Activated CD4-positive, alpha-beta memory T cell treated with anti-CD3 and anti-CD28 coated beads, Interleukin-2, amount 10 ng/mL, durations not matched to agents 7 days and 5 days (primary cell): ENCODE measurements around the gene ASIC3. TPM values are rescaled to one million over a fixed set of nuclear protein-coding genes. Genes with fewer than 3 reads are reported as not detected.
A peak's percentile ranks its signal among the peaks of the same experiment; 100 is the strongest.

Source experiments
- CTCF ChIA-PET: fragments of 350-600 bp; sonication (Branson Sonifier 250); formaldehyde crosslinking; loops from one replicate; lab custom pipeline; 2021; ENCODE audit warnings: antibody characterized with exemption, inconsistent platforms; lab: Charles Lee
- POLR2A ChIA-PET: fragments of 350-600 bp; sonication (Branson Sonifier 250); formaldehyde crosslinking; loops from one replicate; lab custom pipeline; 2021; ENCODE audit warnings: antibody characterized with exemption; lab: Charles Lee
- DNase-seq: peaks from one replicate; pipeline ENCODE4 v3.0.0-alpha.2; 2020
- H3K27ac Mint-ChIP-seq: one replicate; pipeline ENCODE4 v1.8.0; 2021; ENCODE audit warnings: mild to moderate bottlenecking, mixed read lengths
- H3K27me3 Mint-ChIP-seq: one replicate; pipeline ENCODE4 v1.8.0; 2021; ENCODE audit warnings: mixed read lengths
- H3K36me3 Mint-ChIP-seq: one replicate; pipeline ENCODE4 v1.8.0; 2021; ENCODE audit warnings: low read depth, mixed read lengths
- H3K4me1 Mint-ChIP-seq: one replicate; pipeline ENCODE4 v1.8.0; 2021; ENCODE audit warnings: mixed read lengths
- H3K4me3 Mint-ChIP-seq: one replicate; pipeline ENCODE4 v1.8.0; 2021; ENCODE audit warnings: mild to moderate bottlenecking, mixed read lengths
- H3K9me3 Mint-ChIP-seq: one replicate; pipeline ENCODE4 v1.8.0; 2021; ENCODE audit warnings: mixed read lengths
- total RNA-seq, 2 experiments: library from RNA; stranded (reverse); gene quantifications; one replicate each; pipeline ENCODE4 v1.2.3, GENCODE V29; 2021

ASIC3 gene
- total RNA-seq, 2 experiments from 2014 or later = 5.5 to 6.2 TPM

- H3K27ac Mint-ChIP-seq = peak overlapping the region; percentile 52
- DNase-seq = no peak
- H3K36me3 Mint-ChIP-seq = peaks cover 15% of the 10 kb centered on the region
- peaks cover 47% of the 10 kb centered on the region for H3K4me1 Mint-ChIP-seq
- peak overlapping the region; percentile 88 for H3K4me3 Mint-ChIP-seq
- peaks cover 10% of the 10 kb centered on the region for H3K27me3 Mint-ChIP-seq
- H3K9me3 Mint-ChIP-seq = no peaks in the 10 kb centered on the region
- POLR2A ChIA-PET = interaction anchor here (0.8 to 1.4 kb wide), 3 partner anchors 15 to 22 kb away, joined by 4 to 13 read pairs (median 4); partner anchors contain the start of gene SLC4A2
- CTCF ChIA-PET = interaction anchor here (0.8 to 1.4 kb wide), 6 partner anchors 21 to 303 kb away, joined by 3 to 9 read pairs (median 4); partner anchors contain the start of genes ABCB8 and SLC4A2
Observed at GRCh38 chr7:151081170-151082101, 33.1 kb downstream of the ASIC3 start.

- Mint-ChIP-seq H3K4me3 (peak overlapping the region; percentile 88), H3K9me3 (no peaks in the 10 kb centered on the region), H3K27ac (peak overlapping the region; percentile 79), H3K36me3 (peaks cover 15% of the 10 kb centered on the region), H3K4me1 (peaks cover 47% of the 10 kb centered on the region), H3K27me3 (peaks cover 10% of the 10 kb centered on the region)
- DNase-seq = no peak
- CTCF ChIA-PET = interaction anchor here (1.4 kb wide), 1 partner anchor 64 kb away, joined by 3 read pairs; no protein-coding TSS in a partner anchor
- POLR2A ChIA-PET = interaction anchor here (1.4 to 3.2 kb wide), 3 partner anchors 22 to 68 kb away, joined by 4 to 11 read pairs (median 6); partner anchors contain the start of gene ABCB8
Observed at GRCh38 chr7:151082141-151083070, 34.1 kb downstream of the ASIC3 start.

GRCh38 chr7:151083071-151083823, 34.9 kb downstream of the ASIC3 start, which contains the start of gene TMUB1:
Gene TMUB1 (minus strand): TSS chr7:151083493. CDS start chr7:151082563, 930 bp downstream.
- Mint-ChIP-seq H3K27me3 (peaks cover 10% of the 10 kb centered on the region), H3K9me3 (no peaks in the 10 kb centered on the region), H3K4me3 (peak within 1 kb of the TSS; percentile 88), H3K36me3 (peaks cover 12% of the 10 kb centered on the region), H3K4me1 (peaks cover 47% of the 10 kb centered on the region), H3K27ac (peak within 1 kb of the TSS; percentile 79)
- CTCF ChIA-PET = interaction anchor here (0.7 to 1.4 kb wide), 2 partner anchors 27 to 65 kb away, joined by 3 read pairs; no protein-coding TSS in a partner anchor
- peak; percentile 85 for DNase-seq
- POLR2A ChIA-PET = interaction anchor here (1.4 to 3.2 kb wide), 3 partner anchors 23 to 69 kb away, joined by 4 to 11 read pairs (median 6); partner anchors contain the start of gene ABCB8

GRCh38 chr7:151083824-151084160, 35.5 kb downstream of the ASIC3 start:
- Mint-ChIP-seq H3K27me3 (peaks cover 10% of the 10 kb centered on the region), H3K9me3 (no peaks in the 10 kb centered on the region), H3K27ac (no peak overlapping the region), H3K4me3 (peak overlapping the region; percentile 88), H3K36me3 (peaks cover 11% of the 10 kb centered on the region), H3K4me1 (peaks cover 45% of the 10 kb centered on the region)
- ChIA-PET CTCF (interaction anchor here (0.7 to 1.4 kb wide), 2 partner anchors 27 to 65 kb away, joined by 3 read pairs; no protein-coding TSS in a partner anchor), POLR2A (interaction anchor here (1.7 to 3.2 kb wide), 2 partner anchors 56 to 70 kb away, joined by 6 to 11 read pairs; partner anchors contain the start of gene ABCB8)
- DNase-seq = no peak

- no peak for DNase-seq
- Mint-ChIP-seq H3K9me3 (no peaks in the 10 kb centered on the region), H3K4me1 (peaks cover 39% of the 10 kb centered on the region), H3K36me3 (peaks cover 4% of the 10 kb centered on the region), H3K27ac (no peak overlapping the region), H3K4me3 (peak overlapping the region; percentile 83), H3K27me3 (peaks cover 10% of the 10 kb centered on the region)
- CTCF ChIA-PET = interaction anchor here (0.5 to 1.7 kb wide), 5 partner anchors 10 to 219 kb away, joined by 3 to 5 read pairs (median 4); no protein-coding TSS in a partner anchor
- POLR2A ChIA-PET = interaction anchor here (0.9 to 3.2 kb wide), 5 partner anchors 27 to 71 kb away, joined by 3 to 11 read pairs (median 3); partner anchors contain the start of gene ABCB8
Observed at GRCh38 chr7:151085329-151085690, 37.0 kb downstream of the ASIC3 start.

DNA sequence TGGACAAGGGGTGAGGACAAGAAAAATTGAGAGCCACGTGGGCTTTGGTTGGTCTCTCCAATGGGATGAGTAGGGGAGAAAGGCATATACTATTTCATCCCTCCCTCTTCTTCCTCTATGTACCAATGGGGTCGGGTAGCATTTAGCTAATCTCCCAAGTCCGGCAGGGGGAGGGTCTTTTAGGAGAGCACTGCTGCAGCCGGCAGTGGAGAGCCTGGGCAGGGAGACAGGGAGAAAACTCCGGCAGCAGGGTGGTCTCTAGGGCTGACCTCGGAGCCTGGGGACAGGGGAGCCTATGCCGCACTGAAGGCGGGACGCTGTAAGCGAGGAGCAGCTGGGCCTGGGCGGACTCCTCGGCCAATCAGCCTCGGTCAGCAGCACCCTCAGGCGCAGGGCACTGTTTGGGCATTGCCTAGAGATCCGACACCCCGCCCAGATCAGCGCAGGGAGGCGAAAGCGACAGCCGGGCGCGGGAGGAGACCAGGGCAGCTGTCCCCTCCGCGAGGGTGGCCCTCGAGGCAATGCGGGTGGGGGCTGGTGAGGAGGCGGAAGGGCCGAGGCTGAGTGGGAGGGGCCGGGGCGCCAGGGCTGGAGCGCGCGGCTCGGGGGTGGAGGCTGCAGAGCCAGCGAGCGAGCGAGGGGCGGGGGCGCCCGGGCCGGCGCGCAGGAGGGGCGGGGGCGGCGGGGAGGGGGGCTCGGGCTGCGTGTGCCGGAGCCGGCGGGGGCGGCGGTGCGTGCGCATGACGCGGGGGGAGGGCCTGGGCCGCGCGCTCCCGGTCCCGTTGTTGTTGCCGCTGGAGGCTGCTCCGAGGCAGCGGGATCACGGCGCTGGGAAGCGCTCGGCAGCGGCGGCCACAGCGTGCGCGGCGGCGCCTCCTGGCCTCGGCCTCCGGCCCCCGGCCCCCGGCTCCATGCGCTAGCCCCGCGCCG, 37.6 kb downstream of the ASIC3 start, which contains the start of gene AGAP3:
Gene AGAP3 (plus strand): TSS at position 785 of the 930 bp plus-strand sequence. CDS start 267 bp downstream, outside the sequence.
- peak within 1 kb of the TSS; percentile 69 for H3K27ac Mint-ChIP-seq
- POLR2A ChIA-PET = interaction anchor here (0.9 to 1.2 kb wide), 3 partner anchors 49 to 72 kb away, joined by 3 to 5 read pairs (median 3); no protein-coding TSS in a partner anchor
- peak; percentile 63 for DNase-seq
- peaks cover 39% of the 10 kb centered on the region for H3K4me1 Mint-ChIP-seq
- peaks cover 10% of the 10 kb centered on the region for H3K27me3 Mint-ChIP-seq
- peaks cover 4% of the 10 kb centered on the region for H3K36me3 Mint-ChIP-seq
- CTCF ChIA-PET = interaction anchor here (0.5 to 1.7 kb wide), 5 partner anchors 9 to 218 kb away, joined by 3 to 5 read pairs (median 4); partner anchors contain the start of gene ABCB8
- H3K4me3 Mint-ChIP-seq = peak within 1 kb of the TSS; percentile 89
- H3K9me3 Mint-ChIP-seq = no peaks in the 10 kb centered on the region

- peak; percentile 47 for DNase-seq
- H3K27me3 Mint-ChIP-seq = peaks cover 10% of the 10 kb centered on the region
- H3K27ac Mint-ChIP-seq = peak overlapping the region; percentile 69
- CTCF ChIA-PET = interaction anchor here (0.9 kb wide), 1 partner anchor 59 kb away, joined by 3 read pairs; the partner anchor contains the start of gene ABCB8
- peak overlapping the region; percentile 89 for H3K4me3 Mint-ChIP-seq
- POLR2A ChIA-PET = no interaction called here
- no peaks in the 10 kb centered on the region for H3K9me3 Mint-ChIP-seq
- H3K36me3 Mint-ChIP-seq = peaks cover 4% of the 10 kb centered on the region
- peaks cover 45% of the 10 kb centered on the region for H3K4me1 Mint-ChIP-seq
Observed at GRCh38 chr7:151086802-151087244, 38.5 kb downstream of the ASIC3 start.

DNA sequence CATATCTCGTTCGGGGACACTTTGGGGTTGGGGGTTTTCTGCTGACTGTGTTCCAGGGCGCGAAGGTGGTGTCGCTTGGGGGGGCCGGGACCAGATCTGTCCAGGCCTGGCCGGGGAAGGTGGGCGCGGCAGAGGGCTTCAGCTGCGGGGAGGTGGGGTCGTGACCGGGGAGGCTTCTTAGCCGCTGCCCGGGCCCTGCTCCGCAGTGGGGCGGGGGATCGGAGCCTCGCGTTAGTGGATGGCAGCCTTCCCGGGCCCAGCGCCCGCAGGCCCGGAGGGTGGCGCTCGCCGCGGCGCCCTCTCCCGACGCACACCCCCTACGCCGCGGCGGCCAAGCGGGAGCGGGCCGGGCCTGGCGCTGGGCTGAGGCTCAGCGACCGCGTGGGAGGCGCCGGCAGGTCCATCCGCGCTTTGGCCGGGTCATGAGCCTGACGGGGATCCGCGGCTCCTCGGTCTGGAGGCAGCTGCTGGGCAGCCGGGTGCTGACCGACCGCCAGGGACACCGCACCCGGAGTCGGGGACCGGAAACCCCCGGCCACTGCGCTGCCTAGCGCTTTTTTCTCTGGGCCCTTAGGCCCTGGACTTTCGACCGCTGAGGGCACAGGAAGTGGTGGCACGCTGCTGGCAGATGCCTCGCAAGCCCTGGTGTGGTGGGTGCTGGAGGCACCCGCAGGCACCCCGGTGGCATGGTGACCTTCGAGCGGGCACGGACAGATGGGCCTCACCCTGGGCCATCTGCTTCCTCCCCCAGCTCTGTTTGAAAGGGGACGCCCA, 39.1 kb downstream of the ASIC3 start:
- peak; percentile 34 for DNase-seq
- no peak overlapping the region for H3K27ac Mint-ChIP-seq
- H3K9me3 Mint-ChIP-seq = no peaks in the 10 kb centered on the region
- peak overlapping the region; percentile 89 for H3K4me3 Mint-ChIP-seq
- H3K36me3 Mint-ChIP-seq = peaks cover 4% of the 10 kb centered on the region
- H3K27me3 Mint-ChIP-seq = peaks cover 10% of the 10 kb centered on the region
- POLR2A ChIA-PET = interaction anchor here (1.0 to 2.5 kb wide), 2 partner anchors 59 to 145 kb away, joined by 3 to 7 read pairs; partner anchors contain the start of gene ABCB8
- peaks cover 40% of the 10 kb centered on the region for H3K4me1 Mint-ChIP-seq
- CTCF ChIA-PET = interaction anchor here (0.9 to 1.2 kb wide), 2 partner anchors 29 to 59 kb away, joined by 3 read pairs; partner anchors contain the start of gene ABCB8

DNA sequence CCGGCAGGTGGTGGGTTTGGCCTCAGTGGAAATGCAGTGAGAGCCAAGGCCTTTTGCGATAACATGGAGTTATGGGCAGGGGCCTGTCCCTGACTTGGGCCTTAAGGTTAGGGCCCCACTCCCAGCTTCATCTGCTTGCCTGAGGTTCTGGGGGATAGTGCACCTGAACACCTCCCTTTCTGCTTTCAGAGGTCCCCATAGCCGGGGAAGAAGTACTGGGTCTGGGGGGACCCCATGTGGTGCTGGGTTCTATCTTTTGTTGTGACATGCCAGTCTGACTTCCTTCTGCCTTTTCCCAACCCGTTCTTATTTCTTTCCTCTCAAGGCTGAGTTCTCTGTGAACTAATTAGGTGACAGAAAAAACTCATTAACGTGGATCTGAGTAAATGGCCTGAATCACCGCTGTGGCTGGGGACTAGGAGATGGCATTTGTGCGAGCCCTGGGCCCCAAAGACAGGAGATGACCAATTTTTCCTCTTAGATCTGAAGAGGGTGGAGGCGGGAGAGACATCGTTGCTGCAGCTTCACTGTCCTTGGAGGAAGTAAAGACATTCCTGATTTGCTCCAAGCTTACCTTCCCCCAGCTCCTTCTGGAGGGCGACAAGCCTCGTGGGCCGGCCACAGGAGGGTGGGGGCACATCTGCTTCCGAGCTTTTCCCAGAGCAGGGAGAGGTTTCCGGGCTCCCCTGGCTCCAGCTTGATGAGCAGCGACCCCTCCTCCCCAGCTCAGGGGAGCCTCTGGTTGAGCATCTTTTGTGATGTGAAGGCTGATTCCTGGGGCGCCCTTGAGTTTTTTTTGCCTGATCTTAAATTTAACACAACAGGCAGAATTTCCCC, 39.9 kb downstream of the ASIC3 start:
- Mint-ChIP-seq H3K4me3 (peak overlapping the region; percentile 43), H3K36me3 (no peaks in the 10 kb centered on the region), H3K27ac (no peak overlapping the region), H3K27me3 (peaks cover 10% of the 10 kb centered on the region), H3K9me3 (no peaks in the 10 kb centered on the region), H3K4me1 (peaks cover 36% of the 10 kb centered on the region)
- DNase-seq = no peak
- ChIA-PET POLR2A (interaction anchor here (0.9 to 2.5 kb wide), 3 partner anchors 60 to 766 kb away, joined by 3 to 7 read pairs (median 3); partner anchors contain the start of gene ABCB8), CTCF (interaction anchor here (1.1 to 1.2 kb wide), 2 partner anchors 30 to 70 kb away, joined by 3 to 4 read pairs; no protein-coding TSS in a partner anchor)
